HG03159 (cell line): ENCODE results near the gene HINFP.
"Not testable (repeated sequence)": the region's sequence is repeated elsewhere in the genome, so short reads cannot be mapped to it uniquely, and the experiment has no call there.

Experiments used
- ATAC-seq: cut with Tn5 transposase; IDR thresholded peaks from one replicate; pipeline ENCODE4 v1.9.1; 2021; ENCODE audit warnings: mild to moderate bottlenecking, moderate library complexity; ENCODE audit not compliant: unreplicated experiment

Gene HINFP

DNA sequence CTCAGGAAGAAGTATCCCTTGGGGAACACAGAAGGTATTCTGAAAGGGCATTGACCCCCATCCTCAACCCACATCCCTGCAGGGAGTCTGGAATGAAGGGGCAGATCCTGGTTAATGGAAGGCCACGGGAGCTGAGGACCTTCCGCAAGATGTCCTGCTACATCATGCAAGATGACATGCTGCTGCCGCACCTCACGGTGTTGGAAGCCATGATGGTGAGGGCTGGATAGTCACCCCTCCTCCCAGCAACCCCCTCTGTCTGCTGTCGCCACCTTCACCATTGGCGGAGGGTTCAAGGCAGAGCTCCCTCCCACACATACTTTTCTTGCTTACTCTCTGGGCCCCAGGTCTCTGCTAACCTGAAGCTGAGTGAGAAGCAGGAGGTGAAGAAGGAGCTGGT, 32.8 kb downstream of the HINFP start:
- no peak for ATAC-seq

DNA sequence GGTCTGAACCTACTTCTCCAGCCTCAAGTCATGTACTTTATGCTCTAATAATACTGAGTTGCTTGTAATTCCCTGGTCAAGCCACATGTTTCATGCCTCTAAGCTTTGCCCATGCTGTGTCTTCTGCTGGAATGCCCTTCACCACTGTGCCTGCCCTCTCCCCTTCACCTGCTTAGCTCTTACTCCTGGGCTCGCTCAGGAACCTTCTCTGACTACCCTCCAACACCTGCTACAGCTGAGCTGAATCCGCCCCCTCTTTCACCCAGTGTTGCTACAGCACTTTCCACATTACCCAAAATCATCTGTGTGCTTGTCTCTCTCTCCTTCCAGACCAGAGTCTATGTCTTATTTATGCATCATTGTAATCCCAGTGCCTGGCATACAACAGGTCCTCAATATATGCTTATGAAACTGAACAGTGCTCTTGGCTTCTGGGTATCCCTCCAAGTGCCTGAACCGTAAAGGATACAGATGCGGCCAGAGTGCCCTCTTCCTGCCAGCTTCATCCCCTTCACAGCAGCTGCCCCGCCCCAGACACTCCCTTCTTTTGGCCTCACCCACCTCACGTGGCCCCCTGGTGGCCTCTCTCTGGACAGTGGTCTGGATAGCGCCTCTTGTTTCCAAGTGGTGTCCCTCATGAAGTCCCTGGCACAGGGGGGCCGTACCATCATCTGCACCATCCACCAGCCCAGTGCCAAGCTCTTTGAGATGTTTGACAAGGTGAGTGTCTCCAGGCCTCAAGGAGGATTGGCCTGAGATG, 34.5 kb downstream of the HINFP start:
- no peak for ATAC-seq

DNA sequence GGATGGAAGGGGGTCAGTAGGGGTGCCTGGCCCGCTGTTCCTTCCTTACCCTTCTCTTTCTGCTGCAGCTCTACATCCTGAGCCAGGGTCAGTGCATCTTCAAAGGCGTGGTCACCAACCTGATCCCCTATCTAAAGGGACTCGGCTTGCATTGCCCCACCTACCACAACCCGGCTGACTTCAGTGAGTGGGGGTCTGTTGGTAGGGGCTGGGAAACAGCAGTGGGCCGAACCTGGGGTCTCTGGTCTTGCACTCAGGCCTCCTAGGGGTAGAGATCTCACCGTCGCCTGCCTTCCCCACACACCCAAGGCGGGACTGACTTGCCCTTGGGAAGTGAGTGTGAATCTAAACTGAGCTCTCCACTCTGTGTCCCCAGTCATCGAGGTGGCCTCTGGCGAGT, 35.1 kb downstream of the HINFP start:
- no peak for ATAC-seq

DNA sequence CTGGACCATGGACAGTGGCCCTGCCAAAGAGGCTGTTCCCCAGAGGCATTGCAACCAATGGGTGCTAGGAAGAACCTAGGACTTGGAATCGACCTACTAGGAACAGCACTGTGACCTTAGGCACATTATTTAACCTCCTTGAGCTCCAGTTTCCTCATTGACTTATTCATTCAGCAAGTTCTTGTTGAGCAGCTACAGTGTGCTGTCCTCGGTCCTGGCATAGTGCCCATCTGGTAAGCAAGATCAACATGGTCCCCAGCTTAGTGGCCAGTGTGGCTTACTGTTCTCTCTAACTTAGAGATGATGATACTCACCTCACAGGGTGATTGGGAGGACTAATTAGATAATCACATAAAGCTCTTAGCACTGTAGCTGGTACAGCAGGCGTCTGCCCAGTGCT, 35.7 kb downstream of the HINFP start:
- no peak for ATAC-seq

DNA sequence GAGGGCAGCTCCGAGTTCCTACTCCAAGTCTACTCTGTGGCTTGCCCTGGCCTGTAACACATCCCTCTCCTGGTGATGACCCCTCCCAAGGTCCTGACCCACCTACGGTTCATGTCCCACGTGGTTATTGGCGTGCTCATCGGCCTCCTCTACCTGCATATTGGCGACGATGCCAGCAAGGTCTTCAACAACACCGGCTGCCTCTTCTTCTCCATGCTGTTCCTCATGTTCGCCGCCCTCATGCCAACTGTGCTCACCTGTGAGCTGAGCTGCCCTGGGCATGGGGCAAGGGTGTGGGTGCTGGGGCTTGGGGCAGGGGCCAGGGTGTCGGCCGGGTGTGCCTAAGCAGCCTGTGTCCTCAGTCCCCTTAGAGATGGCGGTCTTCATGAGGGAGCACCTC, 37.1 kb downstream of the HINFP start:
- no peak for ATAC-seq

DNA sequence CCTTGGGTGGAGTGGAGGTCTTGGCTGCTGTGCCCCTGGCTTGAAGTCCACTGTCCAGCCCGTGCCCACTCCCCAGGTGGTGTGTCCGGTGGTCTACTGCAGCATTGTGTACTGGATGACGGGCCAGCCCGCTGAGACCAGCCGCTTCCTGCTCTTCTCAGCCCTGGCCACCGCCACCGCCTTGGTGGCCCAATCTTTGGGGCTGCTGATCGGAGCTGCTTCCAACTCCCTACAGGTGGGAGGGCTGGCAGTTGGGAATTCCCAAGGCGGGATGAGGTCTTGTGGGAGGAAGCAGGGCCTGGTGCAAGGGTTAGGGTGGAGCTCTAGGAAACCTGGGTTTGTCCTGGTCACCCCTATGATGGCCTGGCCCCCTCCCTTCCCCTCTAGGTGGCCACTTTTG, 38.8 kb downstream of the HINFP start:
- ATAC-seq, result no peak

DNA sequence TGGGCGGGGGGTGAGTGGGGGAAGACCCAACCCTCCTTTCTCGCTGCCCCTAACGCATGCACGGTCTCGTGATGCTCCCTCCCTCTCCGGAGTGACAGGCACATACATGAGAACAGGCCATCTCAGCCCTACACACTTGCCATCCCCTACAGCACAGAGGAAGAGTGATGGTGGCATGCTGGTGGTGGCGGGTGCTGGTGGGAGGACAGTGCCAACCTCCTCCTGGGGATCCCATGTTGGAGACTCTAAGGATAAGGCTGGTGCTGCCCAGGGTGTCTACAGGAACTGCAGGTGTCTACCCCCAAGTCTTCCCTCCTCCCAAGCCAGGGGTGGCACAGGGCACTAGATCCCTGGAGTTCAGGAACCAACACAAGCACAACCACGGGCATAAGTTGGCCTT, 40.5 kb downstream of the HINFP start:
- ATAC-seq, result no peak

DNA sequence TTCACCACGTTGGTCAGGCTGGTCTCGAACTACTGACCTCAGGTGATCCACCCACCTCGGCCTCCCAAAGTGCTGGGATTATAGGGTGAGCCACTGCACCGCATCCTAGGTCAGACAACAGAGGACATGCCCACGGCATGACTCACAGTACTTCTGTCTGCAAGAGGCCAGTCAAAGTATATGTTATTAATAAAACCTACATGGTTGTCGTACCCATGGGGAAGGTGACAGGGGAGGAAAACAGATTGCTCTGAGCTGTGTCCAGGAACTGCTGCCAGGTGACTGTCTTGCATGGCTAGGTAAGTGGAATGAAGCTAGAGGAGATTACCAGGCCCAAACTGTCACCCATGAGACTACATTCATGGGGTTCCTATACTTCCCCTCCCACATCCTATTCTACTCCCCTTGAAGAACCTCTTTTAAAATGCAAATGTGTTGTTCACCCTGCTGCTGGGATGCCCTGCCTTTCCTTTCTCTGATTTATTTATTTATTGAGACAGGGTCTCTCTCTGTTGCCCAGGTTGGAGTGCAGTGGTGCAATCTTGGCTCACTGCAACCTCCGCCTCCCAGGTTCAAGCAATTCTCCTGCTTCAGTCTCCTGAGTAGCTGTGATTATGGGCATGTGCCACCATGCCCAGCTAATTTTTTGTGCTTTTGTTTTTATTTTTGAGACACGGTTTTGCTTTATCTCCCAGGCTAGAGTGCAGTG, 45.1 kb downstream of the HINFP start:
- ATAC-seq, result no peak

DNA sequence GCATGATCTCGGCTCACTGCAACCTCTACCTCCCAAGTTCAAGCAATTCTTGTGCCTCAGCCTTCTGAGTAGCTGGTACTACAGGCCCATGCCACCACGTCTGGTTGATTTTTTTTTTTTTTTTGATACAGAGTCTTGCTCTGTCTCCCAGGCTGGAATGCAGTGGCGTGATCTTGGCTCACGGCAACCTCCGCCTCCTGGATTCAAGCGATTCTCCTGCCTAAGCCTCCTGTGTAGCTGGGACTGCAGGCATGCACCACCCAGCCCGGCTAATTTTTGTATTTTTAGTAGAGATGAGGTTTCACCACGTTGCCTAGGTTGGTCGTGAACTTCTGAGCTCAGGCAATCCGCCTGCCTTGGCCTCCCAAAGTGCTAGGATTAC, 45.7 kb downstream of the HINFP start:
- ATAC-seq, result not testable (repeated sequence)

DNA sequence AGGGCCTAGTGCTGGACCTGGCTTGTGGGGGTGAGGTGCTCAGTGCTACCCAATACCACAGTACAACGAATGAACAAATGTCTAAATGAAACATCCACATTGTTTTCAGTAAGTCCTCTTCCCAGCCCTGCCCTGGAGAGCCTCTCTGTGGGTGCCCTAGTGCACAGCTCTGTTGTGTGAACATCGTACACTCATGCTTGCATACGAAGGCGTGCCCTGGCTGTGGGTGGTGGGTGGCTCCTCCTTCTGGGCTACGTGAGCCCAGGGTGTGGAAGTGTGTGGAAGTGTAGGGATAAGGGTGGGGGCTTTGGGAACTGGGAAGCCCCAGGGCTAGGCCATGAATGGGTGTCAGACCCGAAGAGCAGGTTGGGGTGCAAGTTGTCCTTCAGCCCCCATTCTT, 46.6 kb downstream of the HINFP start:
- ATAC-seq, result no peak

DNA sequence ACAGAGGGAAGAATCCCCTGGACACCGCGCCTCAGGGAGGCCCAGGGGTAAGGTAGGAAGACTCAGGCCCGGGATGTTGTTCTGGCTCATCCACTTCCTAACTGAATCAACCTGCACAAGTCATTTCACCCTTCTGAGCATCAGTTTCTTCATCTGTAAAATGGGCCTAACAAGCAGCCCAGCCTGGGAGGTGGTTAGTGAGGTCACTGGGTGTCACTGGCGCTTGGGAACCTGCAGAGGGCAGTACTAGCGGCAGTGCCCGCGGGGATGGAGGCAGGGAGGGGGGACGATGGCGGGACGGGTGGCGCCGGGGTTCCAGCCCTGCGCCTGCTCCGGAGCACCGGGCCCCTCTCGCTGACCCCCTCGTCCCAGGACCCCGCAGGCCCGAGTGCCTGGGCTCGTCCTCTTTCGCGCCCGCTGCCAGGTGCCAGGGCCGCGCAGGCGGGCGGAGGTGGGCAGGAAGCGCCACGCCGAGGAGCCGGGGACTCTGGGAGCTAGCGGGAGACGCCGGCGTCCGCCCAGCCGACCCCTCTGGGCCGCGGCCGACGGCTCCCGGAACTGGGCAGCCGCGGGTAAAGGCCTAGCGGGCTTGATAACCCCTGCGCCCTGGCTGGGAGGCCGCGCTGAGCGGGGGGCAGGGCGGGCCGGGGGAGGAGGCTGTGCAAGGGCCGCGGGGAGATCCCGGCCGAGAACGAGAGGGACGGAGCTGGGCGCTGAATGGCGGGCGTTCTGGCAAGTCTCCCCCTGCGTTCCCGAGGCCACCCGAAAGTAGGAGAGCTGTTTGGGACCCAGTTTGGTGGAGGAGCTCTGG, 47.3 kb downstream of the HINFP start, which contains the start of gene NLRX1:
NLRX1 (plus strand) TSS at position 255 of the 811 bp plus-strand sequence. CDS start 2,679 bp downstream, outside the sequence.
- peak; percentile 93 for ATAC-seq

DNA sequence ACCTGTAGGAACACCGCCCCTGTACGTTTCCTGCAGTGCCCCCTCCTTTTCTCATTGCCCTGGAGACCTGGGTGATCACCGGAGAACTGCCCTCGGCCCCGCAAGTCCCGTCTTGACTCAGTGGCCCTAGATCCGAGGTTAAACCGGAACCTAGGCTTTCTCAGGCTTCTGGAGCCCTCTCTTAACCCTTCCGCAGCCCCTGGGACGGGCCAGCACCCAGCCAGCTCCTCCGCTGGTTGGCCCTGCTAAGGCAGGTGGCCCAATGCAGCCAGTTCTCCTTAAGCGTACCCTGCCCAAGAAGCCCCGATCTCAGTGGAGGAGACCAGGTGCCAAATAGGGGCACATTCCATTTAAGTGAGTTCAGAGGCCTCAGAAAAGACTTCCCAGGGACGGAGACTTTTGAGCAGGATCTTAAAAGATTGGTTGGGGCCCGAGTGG, 47.9 kb downstream of the HINFP start:
- ATAC-seq, result peak; percentile 30

DNA sequence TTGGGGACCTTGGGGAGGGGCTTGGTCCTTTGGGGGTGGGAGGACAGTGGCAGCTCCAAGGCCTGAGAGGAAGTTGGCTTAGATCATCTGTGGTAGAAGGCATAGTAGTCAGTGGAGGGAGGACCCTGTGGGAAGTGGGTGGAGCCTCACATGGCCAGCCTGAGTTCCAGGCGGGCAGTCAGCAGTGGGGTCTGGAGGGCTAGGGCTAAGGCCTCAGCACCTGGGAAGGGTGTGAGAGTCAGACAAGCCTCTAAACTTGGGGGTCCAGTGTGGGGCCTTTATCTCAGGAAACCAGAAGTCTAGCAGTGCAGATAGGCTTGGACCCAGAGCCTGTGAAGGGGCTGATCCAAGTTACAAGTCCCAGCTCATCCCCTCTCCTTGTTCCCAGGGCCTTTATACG, 51.1 kb downstream of the HINFP start:
- no peak for ATAC-seq

DNA sequence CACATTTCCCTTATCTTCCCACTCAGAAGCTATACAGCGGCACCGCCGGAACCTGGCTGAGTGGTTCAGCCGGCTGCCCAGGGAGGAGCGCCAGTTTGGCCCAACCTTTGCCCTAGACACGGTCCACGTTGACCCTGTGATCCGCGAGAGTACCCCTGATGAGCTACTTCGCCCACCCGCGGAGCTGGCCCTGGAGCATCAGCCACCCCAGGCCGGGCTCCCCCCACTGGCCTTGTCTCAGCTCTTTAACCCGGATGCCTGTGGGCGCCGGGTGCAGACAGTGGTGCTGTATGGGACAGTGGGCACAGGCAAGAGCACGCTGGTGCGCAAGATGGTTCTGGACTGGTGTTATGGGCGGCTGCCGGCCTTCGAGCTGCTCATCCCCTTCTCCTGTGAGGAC, 52.1 kb downstream of the HINFP start:
- ATAC-seq, result no peak

DNA sequence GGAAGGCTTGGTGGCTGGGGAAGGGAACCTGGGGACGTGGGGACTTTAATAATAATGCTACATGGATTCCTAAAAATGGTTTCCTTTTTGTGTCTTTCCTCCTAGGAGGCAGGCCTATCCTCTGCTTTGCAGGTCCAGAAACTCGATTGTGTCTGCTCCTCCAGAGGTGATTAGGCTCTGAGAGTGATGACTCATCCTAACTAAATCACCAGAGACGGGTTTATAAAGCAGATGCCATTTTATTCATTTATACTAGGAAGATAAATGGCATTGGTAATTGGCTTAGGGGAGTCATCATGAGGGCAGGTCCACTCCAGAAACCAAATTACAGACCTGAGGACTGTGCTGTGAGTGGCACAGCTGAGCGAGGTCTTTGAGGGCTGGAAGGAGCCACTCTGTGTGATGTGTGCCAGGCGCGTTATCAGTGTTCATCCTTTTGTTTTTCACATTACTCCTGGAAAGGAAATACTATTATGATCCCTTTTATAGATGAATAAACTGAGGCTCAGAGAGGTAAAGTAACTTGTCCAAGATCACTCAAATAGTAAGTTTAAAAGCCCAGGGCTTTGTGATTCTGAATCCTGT, 54.2 kb downstream of the HINFP start:
- ATAC-seq, result no peak

DNA sequence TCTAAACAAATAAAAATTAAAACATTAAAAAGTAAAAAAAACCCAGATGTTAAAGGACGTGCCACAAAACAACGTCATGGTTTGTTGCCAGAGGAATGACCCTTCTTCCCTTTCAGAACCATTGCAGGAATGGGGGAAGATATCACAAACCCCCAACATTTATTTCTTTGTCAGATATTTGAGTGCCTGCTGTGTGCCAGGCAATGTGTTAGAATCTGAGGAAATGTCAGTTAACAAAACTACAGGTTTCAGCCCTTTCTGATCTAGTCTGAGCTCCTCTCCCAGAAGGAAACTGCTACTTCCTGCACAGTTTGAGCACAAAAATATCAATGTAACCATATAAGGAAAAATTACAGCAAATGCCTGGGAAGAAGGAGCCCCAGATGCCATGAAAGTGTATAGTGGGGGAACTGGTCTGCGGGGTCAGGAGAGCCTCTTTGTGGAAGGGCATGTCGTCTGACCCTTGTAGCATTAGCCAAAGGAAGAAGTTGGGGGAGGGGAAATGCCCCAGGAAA, 56.8 kb downstream of the HINFP start:
- no peak for ATAC-seq

DNA sequence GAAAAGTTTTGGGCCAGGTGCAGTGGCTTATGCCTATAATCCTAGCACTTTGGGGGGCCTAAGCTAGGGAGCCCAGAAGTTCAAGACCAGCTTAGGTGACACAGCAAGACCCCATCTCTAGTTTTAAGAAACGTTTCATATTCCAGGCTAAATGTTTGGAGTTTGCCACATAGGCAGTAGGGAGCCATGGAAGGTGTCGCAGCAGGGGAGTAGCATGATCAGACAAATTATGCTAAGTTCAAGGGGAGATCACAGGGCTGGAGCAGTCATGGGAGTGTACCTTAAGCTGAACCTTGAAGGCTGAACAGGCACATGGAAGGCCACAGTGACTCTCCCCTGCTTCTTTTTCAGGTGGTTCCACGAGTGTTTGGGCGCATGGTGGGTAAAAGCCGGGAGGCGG, 58.0 kb downstream of the HINFP start:
- ATAC-seq, result no peak

DNA sequence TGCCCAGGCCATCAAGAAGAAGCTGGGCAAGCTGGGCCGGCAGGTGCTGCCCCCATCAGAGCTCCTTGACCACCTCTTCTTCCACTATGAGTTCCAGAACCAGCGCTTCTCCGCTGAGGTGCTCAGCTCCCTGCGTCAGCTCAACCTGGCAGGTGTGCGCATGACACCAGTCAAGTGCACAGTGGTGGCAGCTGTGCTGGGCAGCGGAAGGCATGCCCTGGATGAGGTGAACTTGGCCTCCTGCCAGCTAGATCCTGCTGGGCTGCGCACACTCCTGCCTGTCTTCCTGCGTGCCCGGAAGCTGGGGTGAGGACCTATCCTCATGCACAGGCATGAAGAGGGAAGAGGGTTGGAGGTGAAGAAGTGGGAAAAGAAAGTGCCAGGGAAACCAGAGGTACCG, 58.6 kb downstream of the HINFP start:
- ATAC-seq, result no peak

DNA sequence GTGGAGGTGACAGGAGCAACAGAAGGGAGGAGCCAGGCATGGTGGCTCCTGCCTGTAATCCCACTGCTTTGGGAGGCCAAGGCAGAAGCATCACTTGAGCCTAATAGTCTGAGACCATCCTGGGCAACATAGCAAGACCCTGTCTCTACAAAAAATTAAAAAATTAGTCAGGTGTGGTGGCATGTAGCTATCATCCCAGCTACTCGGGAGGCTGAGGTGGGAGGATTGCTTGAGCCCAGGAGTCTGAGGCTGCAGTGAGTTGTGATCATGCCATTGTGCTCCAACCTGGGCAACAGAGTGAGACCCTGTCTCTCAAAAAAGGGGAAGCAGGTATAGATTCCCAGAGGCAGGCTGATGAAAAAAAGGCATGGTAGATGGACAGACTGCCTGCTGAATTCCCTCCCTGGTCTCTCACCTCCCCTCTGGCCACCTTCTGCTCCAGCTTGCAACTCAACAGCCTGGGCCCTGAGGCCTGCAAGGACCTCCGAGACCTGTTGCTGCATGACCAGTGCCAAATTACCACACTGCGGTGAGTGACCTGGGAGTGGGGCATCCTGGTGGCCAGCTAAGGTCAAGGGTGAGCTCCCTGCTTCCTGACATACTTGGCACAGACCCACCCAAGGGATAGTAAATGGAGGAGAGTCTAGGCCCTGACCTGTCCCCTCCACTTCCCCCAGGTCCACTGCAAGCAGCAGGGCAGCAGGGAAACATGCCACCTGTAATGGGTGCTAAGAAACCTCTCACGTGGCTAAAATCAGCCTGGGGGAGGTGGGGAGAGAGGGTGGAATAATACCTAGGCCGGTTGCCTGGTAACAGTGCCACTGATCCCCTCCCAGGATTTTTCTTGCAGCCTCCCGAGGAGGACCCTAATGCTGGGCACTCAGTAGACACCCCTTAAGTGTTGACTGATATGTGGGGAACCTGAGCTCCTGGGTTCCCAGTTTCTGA, 59.6 kb downstream of the HINFP start:
- no peak for ATAC-seq
